Kidney glomerular epithelial cell (primary cell): ENCODE data around the gene MXRA7.

Experiments used
- DNase-seq: peaks from one replicate; lab custom pipeline; 2025; lab: John Stamatoyannopoulos, UW

Gene MXRA7

DNA sequence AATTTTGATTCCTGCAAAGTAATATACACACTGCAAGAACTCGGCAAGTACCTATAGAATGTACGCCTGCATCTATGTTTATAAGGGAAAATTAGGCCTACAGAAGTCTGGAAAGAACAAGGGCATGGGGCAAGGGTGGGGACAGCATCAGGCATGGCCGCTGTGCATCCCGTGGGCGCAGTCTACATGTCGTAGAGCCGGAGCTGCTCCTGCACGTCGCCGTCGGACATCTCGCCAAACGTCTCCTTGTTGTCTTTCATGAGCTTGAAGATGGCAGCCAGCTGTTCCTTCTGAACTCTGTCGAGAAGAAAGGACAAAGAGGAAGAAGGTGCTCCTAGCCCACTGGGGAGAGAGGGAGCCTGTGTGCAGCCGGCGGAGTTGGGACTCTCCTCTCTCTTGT lies 33.4 kb downstream of the MXRA7 start:
- no peak for DNase-seq

DNA sequence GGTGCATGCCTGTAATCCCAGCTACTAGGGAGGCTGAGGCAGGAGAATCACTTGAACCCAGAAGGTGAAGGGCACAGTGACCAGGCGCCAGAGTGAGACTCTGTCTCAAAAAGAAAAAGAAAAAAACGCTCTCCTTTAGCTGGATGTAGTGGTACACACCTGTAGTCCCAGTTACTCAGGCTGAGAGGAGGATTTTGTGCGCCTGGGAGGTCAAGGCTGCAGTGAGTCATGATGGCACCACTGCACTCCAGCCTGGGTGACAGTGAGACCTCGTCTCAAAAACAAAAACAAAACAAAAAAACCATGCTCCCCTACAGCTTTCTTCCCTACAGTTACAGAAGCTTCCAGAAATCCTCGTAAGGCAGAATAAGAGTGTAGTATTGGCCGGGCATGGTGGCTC lies 34.1 kb downstream of the MXRA7 start:
- DNase-seq: no peak

DNA sequence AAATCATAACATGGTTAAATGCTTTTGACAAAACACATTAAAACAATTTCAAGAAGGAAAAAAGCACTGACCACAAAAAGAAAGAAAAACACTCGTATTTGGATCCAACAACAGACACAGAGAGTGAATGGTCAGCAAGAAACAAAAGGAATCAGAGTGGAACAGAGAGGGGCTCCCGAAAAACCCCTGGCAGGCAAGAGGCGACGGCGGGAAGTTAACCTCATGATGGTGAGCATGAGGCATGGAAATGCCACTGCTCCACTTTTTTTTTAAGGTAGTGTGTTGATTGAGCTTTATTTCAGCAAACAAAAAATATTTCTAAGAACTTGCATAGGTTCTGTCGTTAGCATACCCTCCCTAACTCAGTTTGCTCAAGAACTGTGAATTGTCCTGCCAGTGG lies 35.1 kb downstream of the MXRA7 start:
- no peak for DNase-seq

DNA sequence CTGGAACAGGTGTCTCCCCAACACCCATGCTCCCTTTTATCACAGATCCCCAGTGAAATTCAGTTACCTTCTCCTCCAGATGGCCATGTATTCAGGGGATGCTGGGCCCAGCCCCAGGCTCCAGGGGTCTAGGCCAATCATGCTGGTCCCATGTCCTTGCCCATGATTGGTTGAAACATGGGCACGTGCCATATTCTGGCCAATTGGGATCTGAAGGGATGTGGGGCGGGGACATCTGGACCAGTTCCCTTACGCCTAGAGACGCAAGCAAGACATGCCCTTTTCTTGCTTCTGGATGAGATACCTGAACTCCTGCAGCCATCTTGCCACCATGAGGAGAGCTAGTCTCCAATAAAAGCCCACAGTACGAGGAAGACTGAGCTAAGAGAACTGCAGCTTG lies 36.2 kb downstream of the MXRA7 start:
- no peak for DNase-seq

- DNase-seq: no peak
Observed at GRCh38 chr17:76673729-76674128, 37.0 kb downstream of the MXRA7 start.

DNA sequence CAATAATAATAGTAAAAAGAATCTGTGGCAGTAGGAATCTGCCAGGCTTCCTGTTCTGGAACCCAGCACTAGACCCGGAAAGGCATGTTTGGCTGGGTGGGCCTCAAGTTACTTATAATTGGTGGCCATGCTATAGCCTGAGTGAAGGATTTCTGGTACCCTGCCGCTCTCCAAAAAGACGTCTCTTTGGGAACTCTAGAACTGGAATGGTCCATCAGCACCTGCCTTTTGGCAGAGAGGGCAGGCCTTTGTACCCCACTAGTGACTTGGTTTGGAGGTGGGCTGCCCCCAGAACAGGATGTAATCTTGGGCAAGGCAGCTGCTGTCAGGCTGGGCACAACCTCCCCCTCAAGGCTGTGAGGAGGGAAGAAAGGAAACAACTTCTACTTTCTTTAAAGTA lies 37.9 kb downstream of the MXRA7 start:
- DNase-seq: no peak

GRCh38 chr17:76672270-76672851 lies 38.4 kb downstream of the MXRA7 start:
- no peak for DNase-seq

DNA sequence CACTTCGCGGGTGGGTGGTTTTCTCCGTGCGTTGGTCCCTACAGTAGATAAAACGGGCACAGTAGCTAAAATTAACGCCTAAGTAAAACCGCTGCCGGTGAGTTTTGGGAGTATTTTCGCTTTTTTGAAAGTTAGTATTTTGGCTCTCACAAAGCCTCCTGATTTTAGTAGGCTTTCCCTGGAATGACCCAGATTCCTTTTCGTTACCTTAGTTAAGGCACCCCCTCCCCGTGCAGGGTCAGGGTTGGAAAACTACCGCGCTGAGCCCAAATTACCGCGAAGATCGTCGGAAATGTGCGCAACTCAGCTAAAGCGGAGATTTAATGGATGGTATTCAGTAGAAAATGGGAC lies 38.9 kb downstream of the MXRA7 start:
- no peak for DNase-seq

- DNase-seq: peak; percentile 99
Observed at GRCh38 chr17:76671123-76671911, 39.4 kb downstream of the MXRA7 start.

- peak; percentile 76 for DNase-seq
Observed at GRCh38 chr17:76670718-76671122, 40.0 kb downstream of the MXRA7 start.

DNA sequence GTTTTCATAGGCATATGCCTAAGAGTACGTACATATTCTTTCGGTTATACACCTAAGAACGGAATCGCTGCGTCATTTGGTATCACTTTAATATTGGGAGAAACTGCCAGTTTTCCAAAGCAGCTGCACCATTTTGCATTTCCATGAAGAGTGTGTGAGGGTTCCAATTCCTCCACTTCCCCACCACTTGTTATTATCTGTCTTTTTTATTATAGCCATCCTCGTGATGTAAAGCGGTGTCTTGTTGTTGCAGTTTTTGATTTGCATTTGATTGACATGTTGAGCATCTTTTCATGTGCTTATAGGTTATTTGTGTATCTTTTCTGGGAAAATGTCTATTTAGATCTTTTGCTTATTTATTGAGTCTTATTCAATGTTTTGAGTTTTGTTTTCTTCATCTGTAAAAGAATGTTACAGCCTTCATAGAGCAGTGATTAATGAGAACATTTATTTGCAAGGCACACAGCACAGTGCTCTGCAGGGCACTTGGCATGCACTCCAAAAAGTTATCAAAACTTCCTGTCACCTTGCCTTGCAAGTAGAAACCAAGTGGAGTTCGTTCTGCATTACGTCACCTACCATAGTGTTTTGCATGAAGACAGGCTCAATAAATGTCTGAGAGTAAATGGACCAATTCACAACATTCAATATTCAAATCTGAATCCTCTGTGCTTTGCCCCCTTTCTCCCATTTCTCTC lies 40.6 kb downstream of the MXRA7 start:
- DNase-seq: peak; percentile 19

DNA sequence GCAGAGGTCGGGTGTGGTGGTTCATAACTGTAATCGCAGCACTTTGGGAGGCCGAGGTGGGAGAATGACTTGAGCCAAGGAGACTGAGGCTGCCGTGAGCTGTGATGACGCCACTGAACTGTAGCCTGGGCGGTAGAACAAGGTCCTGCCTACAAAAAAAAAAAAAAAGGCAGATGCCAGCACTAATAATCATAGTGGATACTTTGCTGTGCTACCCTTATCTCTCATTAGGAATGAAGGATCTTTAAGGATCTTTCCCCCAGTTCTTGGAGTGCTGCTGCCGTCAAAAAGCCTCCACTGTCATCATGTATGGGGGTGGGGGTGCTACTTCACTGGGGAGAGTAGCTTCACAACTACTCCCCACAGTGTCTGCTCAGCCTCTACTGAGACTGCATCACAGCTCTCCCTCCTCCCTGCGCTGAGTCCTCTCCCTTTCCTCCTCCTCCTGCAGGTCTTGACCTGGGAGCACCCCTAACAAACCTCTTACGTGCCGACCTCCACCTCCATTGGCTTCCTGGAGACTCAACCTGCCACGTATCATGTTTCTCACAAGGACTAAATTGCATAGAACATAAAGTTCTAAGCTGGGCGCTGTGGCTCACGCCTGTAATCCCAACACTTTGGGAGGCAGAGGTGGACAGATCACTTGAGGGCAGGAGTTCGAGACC lies 42.8 kb downstream of the MXRA7 start:
- no peak for DNase-seq

DNA sequence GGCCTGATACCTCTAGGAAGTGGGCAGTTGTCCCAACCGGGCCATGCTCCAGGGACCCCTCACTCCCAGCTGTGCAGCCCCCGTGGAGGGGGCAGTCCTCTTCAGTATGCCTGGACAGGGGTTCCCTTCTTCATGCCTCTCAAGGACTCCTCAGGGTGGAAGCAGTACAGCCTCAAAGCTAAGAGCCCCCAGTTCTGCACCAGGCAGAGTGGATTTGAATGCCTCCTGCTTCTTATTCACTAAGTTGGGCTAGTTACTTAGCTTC lies 43.3 kb downstream of the MXRA7 start:
- no peak for DNase-seq

- DNase-seq: no peak
Observed at GRCh38 chr17:76660656-76661042, 50.1 kb downstream of the MXRA7 start.

DNA sequence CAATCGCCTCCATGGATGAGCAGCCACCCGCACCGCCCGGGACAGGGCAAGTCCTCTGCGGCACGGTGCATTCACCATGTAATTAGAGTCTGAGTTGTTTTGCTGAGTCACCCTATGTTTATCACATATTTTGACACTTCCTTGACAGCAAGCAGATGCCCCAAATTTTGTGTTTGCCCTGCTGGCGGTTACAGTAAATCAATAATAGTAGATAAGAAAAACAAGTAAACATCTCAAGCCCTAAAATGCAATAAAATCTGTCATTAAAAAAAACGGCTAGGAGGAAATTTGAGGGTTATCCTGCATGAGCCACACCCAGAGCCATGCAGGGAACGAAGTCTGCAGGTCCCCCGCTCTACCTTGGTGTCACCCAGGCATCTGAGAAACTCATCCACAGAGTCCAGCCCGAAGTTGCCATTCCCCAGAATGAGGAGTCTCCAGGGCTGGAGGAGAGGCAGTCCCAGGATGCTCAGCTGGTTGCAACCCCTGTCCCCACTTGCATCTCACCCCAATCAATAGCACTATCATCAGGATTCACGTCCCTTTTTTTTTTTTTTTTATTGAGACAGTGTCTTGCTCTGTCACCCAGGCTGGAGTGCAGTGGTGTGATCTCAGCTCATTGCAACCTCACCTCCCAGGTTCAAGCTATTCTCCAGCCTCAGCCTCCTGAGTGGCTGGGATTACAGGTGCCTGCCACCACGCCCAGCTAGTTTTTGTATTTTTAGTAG lies 50.7 kb downstream of the MXRA7 start:
- peak; percentile 79 for DNase-seq

GRCh38 chr17:76658242-76658662 lies 52.5 kb downstream of the MXRA7 start:
- DNase-seq: no peak

DNA sequence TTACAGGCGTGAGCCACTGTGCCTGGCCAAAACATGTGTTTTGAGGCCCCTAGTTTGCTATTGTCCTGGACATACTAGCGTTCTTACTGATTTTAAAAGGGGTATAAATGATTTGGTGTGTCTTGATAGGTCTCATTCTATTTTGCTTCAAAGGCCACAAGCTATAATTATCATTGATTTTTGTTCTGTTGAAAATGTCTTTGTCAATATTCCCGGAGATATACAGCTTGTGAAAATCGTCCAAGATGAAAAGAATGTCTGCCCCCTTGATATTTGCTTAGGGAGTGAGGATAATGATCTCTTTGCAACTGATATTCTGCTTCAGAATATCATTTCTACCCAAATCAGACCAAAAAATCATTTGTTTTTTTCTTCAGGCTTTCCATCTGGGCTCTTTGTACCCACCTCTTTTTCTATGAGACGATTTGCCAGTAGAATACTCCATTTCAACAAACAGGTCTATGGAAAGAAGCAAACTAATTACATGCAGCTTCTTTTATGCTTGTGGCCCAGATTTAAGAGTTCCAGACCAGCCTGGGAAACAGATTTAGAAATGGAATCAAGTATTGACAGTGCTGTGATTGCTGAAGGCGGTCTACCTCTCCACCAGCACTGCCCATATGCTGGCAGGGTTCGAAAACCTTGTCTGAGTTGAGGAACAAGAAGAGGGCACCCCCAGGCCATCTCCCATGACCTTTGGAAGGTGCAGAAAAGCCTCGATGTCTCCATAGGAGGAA lies 53.1 kb downstream of the MXRA7 start:
- no peak for DNase-seq

DNA sequence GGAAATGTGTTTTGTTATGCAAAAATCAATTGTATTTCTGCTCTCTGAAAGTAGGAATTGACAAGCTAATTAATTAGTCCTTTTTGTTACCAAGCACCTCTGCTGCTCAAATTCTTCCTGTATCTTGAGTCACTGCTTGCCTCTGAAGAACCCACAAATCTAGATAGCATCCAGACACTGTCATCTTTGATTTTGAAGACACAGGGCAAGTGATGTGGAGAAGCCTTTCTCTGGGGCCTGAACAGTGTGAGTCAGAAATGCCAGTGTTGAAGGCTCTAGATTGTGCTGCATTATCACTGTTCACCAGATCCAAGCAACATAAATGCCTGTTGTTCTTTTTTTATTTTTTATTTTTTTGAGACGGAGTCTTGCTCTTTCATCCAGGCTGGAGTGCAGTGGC lies 56.4 kb downstream of the MXRA7 start:
- no peak for DNase-seq

DNA sequence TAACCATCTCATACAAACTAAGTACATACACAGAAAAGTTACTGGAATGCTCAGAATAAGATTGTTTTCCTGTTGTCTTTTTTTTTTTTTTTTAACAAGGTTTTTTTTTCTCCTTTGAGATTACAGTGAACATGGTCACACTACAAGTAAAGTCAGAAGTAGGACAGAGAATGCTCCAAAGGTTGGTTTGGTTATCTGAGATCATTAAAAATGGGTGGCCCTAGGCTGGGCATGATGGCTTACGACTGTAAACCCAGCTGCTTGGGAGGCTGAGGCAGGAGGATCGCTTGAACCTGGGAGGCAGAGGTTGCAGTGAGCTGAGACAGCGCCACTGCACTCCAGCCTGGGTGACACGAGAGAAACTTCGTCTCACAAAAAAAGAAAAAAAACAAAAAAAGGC lies 60.3 kb downstream of the MXRA7 start:
- no peak for DNase-seq

DNA sequence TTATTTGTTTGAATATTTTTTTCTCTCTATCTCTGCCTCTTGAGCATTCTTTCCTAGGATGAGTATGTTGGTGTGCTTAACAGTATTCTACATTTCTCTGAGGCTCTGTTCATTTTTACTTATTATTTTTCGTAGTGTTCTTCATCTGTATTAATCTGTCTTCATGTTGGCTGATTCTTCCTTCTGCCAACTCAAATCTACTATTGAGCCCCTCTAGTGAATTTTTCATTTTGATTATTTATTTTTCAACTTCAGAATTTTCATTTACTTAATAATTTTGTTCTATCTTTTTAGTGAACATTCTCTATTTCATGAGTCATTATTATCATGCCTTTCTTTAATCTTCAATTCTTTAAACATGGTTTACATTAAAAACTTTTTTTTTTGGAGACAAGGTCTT lies 64.1 kb downstream of the MXRA7 start:
- DNase-seq: no peak

DNA sequence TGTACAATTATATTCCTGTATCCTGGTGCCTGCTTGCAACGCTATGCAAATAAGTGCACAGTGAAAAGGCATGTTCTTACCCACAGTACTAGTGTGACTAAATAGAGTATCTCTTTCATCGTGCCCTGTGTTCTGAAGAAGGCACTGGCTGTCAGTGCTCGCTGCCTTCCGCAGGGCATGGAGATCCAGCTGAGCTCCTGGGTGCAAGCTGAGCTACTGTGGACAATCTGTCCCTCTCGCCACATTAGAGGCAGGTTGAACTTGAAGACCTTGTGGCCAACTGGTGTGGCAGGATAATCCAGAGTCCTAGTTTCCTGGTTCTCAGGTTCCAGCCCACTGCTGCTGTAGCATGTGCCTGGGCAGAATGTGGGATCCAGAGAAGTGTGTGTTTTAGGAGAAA lies 65.3 kb downstream of the MXRA7 start:
- DNase-seq: no peak

- no peak for DNase-seq
Observed at GRCh38 chr17:76644995-76645394, 65.8 kb downstream of the MXRA7 start.
